Measurements from ENCODE around the gene NCKAP5L. TPM values are rescaled to one million over a fixed set of nuclear protein-coding genes. Genes with fewer than 3 reads are reported as not detected.

Gene NCKAP5L
- total RNA-seq, 6 donors from 2014 or later = 21.1 to 58.9 (median 30.8) TPM

DNA sequence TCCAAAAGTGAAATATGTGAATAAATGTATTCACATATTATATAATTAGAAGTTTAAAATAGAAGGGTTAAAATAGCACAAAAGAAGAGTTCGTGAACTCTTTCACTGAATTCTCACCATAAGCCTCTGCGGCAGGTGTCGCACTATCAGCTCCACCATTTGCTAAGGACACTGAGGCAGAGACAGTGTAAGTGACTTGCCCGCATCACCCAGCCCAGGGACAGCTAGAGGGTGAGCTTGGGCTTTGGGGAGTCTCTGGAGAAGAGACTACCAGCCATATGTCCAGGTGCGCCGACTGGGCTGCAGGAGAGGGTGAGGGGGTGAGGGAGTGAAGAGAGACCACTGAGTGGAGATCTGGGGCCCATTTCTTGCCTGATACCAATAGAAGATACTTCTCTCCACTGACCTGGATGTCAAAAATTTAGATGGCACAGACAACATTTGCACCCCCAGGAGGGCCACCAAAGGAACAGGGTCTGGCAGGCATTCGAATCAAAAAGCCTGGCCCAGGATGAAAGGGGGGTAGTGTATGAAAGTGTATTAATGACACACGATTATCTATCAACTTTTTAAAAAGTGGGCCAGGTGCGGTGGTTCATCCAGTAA is 47.0 kb upstream of the NCKAP5L start:
- no peaks in the 10 kb centered on the region for H3K27me3 ChIP-seq
- H3K4me3 ChIP-seq = no peak overlapping the region
- DNase-seq = no peak
- TF ChIP-seq EP300 (IDR thresholded peaks at IDR 0.05) (no peak), POLR2A (IDR thresholded peaks at IDR 0.05) (no peak), POLR2AphosphoS5 (IDR thresholded peaks at IDR 0.05) (no peak)
- TF ChIP-seq, protein P1, sequence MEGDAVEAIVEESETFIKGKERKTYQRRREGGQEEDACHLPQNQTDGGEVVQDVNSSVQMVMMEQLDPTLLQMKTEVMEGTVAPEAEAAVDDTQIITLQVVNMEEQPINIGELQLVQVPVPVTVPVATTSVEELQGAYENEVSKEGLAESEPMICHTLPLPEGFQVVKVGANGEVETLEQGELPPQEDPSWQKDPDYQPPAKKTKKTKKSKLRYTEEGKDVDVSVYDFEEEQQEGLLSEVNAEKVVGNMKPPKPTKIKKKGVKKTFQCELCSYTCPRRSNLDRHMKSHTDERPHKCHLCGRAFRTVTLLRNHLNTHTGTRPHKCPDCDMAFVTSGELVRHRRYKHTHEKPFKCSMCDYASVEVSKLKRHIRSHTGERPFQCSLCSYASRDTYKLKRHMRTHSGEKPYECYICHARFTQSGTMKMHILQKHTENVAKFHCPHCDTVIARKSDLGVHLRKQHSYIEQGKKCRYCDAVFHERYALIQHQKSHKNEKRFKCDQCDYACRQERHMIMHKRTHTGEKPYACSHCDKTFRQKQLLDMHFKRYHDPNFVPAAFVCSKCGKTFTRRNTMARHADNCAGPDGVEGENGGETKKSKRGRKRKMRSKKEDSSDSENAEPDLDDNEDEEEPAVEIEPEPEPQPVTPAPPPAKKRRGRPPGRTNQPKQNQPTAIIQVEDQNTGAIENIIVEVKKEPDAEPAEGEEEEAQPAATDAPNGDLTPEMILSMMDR (IDR thresholded peaks at IDR 0.05) = no peak
- no peaks in the 10 kb centered on the region for H3K36me3 ChIP-seq
- H3K9me3 ChIP-seq = no peaks in the 10 kb centered on the region
- no peak for ATAC-seq (ENCODE audit: low FRiP score in 2 of 2)
- H3K4me1 ChIP-seq = no peaks in the 10 kb centered on the region
- no peak overlapping the region for H3K27ac ChIP-seq
- WGBS, 2 donors = 93 to 96% methylated on average over 9 of the region's 9 CpGs

DNA sequence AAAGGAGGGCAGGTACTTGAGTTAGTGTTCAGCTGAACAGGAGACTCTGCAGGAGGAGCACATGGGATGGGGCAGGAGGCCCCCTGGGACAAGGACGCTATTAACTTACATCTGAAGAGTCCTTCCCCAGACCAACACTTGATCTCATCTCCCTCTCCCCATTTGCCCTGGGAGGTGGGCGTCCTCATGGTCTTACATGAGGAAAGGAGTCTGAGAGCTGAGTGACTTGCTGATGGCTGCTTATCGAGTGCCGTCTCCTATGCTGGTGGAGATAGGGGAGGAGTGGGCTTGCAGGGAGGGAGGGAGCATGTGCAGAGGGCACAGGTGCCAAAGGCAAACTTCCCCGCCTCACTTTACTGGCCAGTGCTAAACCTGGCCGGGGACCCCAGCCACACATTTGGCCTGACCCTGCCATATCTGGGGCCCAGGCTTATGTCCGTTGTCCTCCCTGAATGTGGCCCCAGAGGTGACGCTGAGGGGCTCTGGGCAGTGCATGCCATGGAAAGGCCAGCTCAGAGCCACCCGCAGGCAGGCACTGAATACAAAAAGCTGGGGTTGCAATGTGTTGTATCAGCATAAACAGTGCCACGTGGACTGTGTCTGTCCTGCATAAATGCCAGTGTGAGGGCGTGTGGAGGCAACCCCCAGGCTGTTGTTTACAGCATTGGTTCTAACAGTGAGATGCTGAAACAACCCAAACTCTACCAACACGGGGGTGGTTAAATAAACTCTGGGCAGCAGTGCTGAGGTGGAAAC is 46.1 kb upstream of the NCKAP5L start:
- DNase-seq (no peak), ATAC-seq (ENCODE audit: low FRiP score in 2 of 2) (no peak)
- TF ChIP-seq, protein P1 (IDR thresholded peaks at IDR 0.05) = no peak
- no peak for TF ChIP-seq POLR2A (IDR thresholded peaks at IDR 0.05)
- no peak for TF ChIP-seq POLR2AphosphoS5 (IDR thresholded peaks at IDR 0.05)
- TF ChIP-seq EP300 (IDR thresholded peaks at IDR 0.05) = no peak
- no peaks in the 10 kb centered on the region for H3K9me3 ChIP-seq
- H3K4me1 ChIP-seq = peaks cover 3 to 6% (median 4%) of the 10 kb centered on the region in 4 donors
- 72 to 76% methylated on average over 11 to 12 of the region's 12 CpGs for WGBS, 2 donors
- no peak overlapping the region for H3K27ac ChIP-seq
- no peak overlapping the region for H3K4me3 ChIP-seq
- H3K36me3 ChIP-seq = no peaks in the 10 kb centered on the region
- H3K27me3 ChIP-seq = no peaks in the 10 kb centered on the region

DNA sequence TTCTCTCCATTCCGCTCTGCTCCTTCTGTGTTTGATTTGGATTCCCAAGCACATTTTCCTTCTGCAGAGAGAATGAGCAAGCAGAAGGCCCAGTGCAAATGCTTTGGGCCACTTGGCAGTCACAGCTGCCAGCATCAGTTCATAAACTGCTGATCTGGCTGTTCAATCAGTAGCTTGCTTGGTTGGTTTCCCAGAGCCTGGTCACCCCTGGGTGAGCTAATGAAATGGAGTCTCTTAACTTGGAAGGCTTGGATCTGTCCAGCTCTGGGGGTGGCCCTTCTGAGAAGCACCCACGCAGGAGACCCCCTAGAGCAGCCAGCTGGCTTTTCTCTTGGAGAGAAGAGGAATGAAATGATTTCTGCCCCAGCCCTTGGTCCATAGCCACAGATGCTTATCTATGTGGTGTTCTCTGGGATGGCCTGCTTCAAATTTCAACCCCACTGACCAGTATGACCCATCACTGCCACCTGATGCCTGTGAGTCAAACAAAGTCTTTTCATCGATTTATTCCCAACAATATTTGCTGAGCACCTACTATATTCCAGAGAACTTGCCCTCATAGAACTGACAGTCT is 45.2 kb upstream of the NCKAP5L start:
- no peak for DNase-seq

DNA sequence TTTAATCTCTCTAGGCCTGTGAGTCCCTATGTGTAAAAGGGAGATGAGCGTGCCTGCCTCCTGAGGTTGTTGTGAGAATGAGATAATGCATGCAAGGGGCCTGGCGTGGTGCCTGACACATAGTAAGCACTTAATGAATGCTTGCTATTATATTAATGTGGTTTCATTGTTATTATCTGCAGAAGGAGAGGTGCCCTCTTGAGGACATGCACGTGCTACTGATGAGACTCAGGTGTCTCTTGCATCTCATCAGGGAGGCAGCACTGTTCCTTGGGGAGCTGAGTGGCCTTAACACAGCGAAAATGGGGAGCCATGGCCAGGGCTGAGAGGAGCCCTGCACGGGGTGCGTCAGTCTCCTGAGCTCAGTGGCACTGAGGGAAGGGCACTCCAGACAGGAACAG is 44.6 kb upstream of the NCKAP5L start:
- ATAC-seq (ENCODE audit: low FRiP score in 2 of 2) = no peak
- H3K36me3 ChIP-seq = no peaks in the 10 kb centered on the region
- H3K9me3 ChIP-seq = no peaks in the 10 kb centered on the region
- H3K4me1 ChIP-seq = peaks cover 15 to 20% (median 18%) of the 10 kb centered on the region in 4 donors
- DNase-seq = no peak
- no peaks in the 10 kb centered on the region for H3K27me3 ChIP-seq
- TF ChIP-seq POLR2A (IDR thresholded peaks at IDR 0.05) (no peak), POLR2AphosphoS5 (IDR thresholded peaks at IDR 0.05) (no peak), EP300 (IDR thresholded peaks at IDR 0.05) (no peak)
- TF ChIP-seq, protein P1 (IDR thresholded peaks at IDR 0.05) = no peak
- 77 to 81% methylated on average over 6 of the region's 6 CpGs for WGBS, 2 donors
- H3K27ac ChIP-seq = no peak overlapping the region
- H3K4me3 ChIP-seq = no peak overlapping the region

More for the DNA sequence above, 45.2 kb upstream of the NCKAP5L start:
- no peak overlapping the region for H3K4me3 ChIP-seq
- no peaks in the 10 kb centered on the region for H3K36me3 ChIP-seq
- H3K9me3 ChIP-seq = no peaks in the 10 kb centered on the region
- TF ChIP-seq EP300 (IDR thresholded peaks at IDR 0.05) (no peak), POLR2AphosphoS5 (IDR thresholded peaks at IDR 0.05) (no peak), POLR2A (IDR thresholded peaks at IDR 0.05) (no peak)
- TF ChIP-seq, protein P1 (IDR thresholded peaks at IDR 0.05) = no peak
- no peak for ATAC-seq (ENCODE audit: low FRiP score in 2 of 2)
- WGBS, 2 donors = 60 to 83% methylated on average over 3 of the region's 3 CpGs
- H3K27me3 ChIP-seq = no peaks in the 10 kb centered on the region
- peaks cover 8 to 13% (median 12%) of the 10 kb centered on the region in 4 donors for H3K4me1 ChIP-seq
- no peak overlapping the region for H3K27ac ChIP-seq
